SK-N-SH treated with all-trans-retinoic acid at 6 μM for 48 hours (cell line): ENCODE measurements around the gene RAB44.

Experiments used
- ARNTL ChIP-seq: fragments of 450-650 bp; formaldehyde crosslinking; IDR thresholded peaks from 2 replicates; pipeline ENCODE4 v1.5.0; 2020; ENCODE audit warnings: low read depth, mild to moderate bottlenecking, moderate library complexity, borderline replicate concordance
- BACH2 ChIP-seq: fragments of 250-450 bp; sonication (Bioruptor Pico); IDR thresholded peaks from 2 replicates; pipeline ENCODE4 v1.9.0; 2021; ENCODE audit warnings: mild to moderate bottlenecking, borderline replicate concordance
- CREB5 ChIP-seq: fragments of 250-450 bp; sonication (Bioruptor Pico); IDR thresholded peaks from 2 replicates; pipeline ENCODE4 v1.5.1; 2020; ENCODE audit warnings: low read depth, mild to moderate bottlenecking, moderate library complexity
- CSRNP3 ChIP-seq: fragments of 250-450 bp; sonication (Bioruptor Pico); IDR thresholded peaks from 2 replicates; pipeline ENCODE4 v1.5.1; 2021; ENCODE audit warnings: mild to moderate bottlenecking, moderate library complexity
- ESRRG ChIP-seq: fragments of 250-450 bp; sonication (Bioruptor Pico); IDR thresholded peaks from 2 replicates; pipeline ENCODE4 v1.6.1; 2021; ENCODE audit warnings: mild to moderate bottlenecking
- GLIS3 ChIP-seq: fragments of 250-450 bp; sonication (Bioruptor Pico); IDR thresholded peaks from 2 replicates; pipeline ENCODE4 v1.5.0; 2020; ENCODE audit warnings: mild to moderate bottlenecking, moderate library complexity
- OSR1 ChIP-seq: fragments of 250-450 bp; sonication (Bioruptor Pico); IDR thresholded peaks from 2 replicates; pipeline ENCODE4 v1.8.0; 2022; ENCODE audit warnings: moderate library complexity, mild to moderate bottlenecking, inconsistent platforms
- POU6F1 ChIP-seq: fragments of 250-450 bp; sonication (Bioruptor Pico); IDR thresholded peaks from 2 replicates; pipeline ENCODE4 v1.8.0; 2021; ENCODE audit warnings: low read depth, mild to moderate bottlenecking, moderate library complexity, borderline replicate concordance
- RARB ChIP-seq: fragments of 250-450 bp; sonication (Bioruptor Pico); IDR thresholded peaks from 2 replicates; pipeline ENCODE4 v1.8.0; 2021; ENCODE audit warnings: mild to moderate bottlenecking, moderate library complexity
- TOX ChIP-seq: fragments of 250-450 bp; sonication (Bioruptor Pico); IDR thresholded peaks from 2 replicates; pipeline ENCODE4 v1.8.0; 2021; ENCODE audit warnings: mild to moderate bottlenecking, moderate library complexity, borderline replicate concordance
- ZNF70 ChIP-seq: fragments of 450-650 bp; formaldehyde crosslinking; IDR thresholded peaks from 2 replicates; pipeline ENCODE4 v1.5.0; 2020; ENCODE audit warnings: mild to moderate bottlenecking, moderate library complexity

- TF ChIP-seq BACH2 (CRISPR knock-in tag) (no peak), RARB (CRISPR knock-in tag) (no peak), ARNTL (CRISPR knock-in tag) (no peak), ZNF70 (CRISPR knock-in tag) (no peak), GLIS3 (no peak), CREB5 (CRISPR knock-in tag) (no peak), ESRRG (no peak), POU6F1 (CRISPR knock-in tag) (no peak), OSR1 (CRISPR knock-in tag) (no peak), TOX (CRISPR knock-in tag) (no peak), CSRNP3 (CRISPR knock-in tag) (no peak)
Measured at GRCh38 chr6:36649086-36649485, 48.5 kb upstream of the RAB44 start.
